ENCODE results near the gene MARCHF10.

DNA sequence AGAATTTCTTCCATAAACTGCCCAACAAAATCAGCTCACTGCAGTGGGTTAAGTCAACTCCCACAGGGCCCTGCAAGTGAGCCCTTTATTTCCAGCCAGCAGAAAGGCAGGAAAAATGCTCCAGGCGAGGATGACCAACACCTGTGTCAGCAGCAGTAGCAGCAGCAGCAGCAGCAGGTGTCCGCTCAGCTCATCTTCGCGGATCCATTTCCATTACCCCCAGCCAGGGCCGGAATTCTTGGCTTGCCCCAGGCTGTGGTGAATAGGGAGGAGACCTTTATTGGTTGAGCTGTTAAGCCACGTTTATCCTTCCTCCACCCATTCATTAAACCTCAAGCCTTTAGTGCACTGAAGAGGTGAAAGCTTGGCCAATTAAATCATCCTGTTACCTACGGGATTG is 46.2 kb downstream of the MARCHF10 start:
- TF ChIP-seq, protein P1, sequence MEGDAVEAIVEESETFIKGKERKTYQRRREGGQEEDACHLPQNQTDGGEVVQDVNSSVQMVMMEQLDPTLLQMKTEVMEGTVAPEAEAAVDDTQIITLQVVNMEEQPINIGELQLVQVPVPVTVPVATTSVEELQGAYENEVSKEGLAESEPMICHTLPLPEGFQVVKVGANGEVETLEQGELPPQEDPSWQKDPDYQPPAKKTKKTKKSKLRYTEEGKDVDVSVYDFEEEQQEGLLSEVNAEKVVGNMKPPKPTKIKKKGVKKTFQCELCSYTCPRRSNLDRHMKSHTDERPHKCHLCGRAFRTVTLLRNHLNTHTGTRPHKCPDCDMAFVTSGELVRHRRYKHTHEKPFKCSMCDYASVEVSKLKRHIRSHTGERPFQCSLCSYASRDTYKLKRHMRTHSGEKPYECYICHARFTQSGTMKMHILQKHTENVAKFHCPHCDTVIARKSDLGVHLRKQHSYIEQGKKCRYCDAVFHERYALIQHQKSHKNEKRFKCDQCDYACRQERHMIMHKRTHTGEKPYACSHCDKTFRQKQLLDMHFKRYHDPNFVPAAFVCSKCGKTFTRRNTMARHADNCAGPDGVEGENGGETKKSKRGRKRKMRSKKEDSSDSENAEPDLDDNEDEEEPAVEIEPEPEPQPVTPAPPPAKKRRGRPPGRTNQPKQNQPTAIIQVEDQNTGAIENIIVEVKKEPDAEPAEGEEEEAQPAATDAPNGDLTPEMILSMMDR (IDR thresholded peaks at IDR 0.05): no peak
- no peak for TF ChIP-seq POLR2A (IDR thresholded peaks at IDR 0.05)
- TF ChIP-seq EP300 (IDR thresholded peaks at IDR 0.05): no peak

All from ovary (tissue), 3 donors.